Mucosa of gallbladder (tissue), 1 donor: ENCODE results near the gene WDR38. TPM values are rescaled to one million over a fixed set of nuclear protein-coding genes. Genes with fewer than 3 reads are reported as not detected.

ENCODE experiments used
- DNase-seq: peaks from one replicate; pipeline ENCODE4 v3.0.0-alpha.2; 2020; ENCODE audit warnings: low spot score
- total RNA-seq: library from RNA; stranded (reverse); gene quantifications from one replicate; pipeline ENCODE4 v1.2.1, GENCODE V29; 2021
- donor health status: DM: no; HTN: no; CAD: no.

The WDR38 gene
- total RNA-seq, 1 donor from 2014 or later, result not detected

GRCh38 chr9:124857533-124858162 is 4.4 kb downstream of the WDR38 start:
- DNase-seq, result no peak

DNA sequence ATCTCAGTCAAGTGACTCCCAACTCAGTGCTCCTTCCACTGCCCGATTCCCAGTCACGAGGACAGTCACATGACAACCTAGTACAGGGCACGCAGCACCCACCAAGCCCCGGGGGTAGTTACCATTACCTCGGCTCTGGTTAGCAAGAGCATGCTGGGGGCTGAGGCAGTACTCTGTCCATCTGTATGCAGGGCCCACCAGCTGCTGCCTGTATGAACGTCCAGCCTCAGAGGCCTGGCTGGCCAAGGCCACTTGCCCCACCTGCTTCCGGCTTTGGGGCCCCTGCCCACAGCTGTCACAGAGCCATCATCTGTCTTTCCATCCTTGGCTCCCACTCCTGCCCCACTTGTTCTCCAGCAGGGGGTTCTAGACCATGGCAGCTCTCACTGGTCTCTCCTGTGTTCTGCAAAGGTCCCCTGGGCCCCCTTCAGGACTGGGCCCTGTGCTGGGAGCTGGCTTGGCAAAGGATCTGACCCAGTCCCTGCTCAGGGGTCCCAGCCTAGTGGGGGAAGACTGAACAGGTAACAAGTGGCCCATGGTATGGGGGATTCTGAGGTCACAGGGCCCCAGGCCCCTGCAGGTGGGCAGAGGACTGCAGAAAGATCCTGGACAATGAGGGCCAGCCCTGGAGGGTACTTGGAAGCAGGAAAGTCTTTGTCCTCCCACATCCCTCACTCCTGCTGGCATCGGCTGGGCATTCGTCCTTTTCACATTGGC is 5.2 kb downstream of the WDR38 start:
- DNase-seq, result no peak

DNA sequence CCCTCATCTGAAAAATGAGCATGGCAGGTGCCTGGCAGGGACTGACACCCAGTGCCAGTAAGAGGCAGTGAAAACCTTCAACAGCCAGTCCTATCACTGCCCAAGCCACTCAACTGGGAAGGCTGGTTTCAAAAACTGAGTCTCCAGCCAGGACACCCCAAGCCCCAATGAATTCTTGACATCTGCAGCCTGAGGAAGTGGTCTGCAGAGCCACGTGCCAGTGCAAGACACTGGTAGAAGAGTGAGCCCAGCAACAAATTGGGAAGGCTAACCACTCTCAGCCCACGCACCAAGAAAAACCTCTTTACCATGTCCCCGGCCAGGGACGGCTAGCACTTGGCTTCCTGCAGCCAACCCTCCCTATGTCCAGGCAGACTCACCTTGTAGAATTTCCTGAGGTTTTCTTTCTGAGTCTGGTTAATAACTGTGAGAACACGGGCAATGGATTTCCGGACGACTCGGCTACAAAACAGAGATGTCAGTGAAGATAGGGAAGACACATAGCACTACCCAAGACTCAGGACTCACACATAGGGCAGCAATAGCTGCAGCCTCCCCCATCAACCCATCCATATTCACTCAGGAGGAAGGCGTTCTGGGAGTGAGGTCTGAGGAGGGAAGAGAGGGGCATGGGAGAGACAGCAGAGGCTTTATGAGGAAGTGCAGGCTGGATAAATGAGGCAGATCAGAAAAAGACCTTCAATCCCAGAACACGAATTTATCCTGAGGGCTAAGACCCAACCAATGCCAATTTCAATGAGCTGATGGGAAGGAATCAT is 6.7 kb downstream of the WDR38 start:
- DNase-seq, result no peak

GRCh38 chr9:124860582-124861341 is 7.5 kb downstream of the WDR38 start:
- DNase-seq, result no peak

- DNase-seq, result peak; percentile 95
Observed at GRCh38 chr9:124861342-124862229, 8.3 kb downstream of the WDR38 start, which contains the start of the genes ARPC5L and RPL35. TSS of gene ARPC5L (plus strand) at chr9:124862130. CDS start at chr9:124869291, 7,161 bp downstream. TSS of gene RPL35 (minus strand) at chr9:124861957. CDS start at chr9:124861912, 45 bp downstream.

DNA sequence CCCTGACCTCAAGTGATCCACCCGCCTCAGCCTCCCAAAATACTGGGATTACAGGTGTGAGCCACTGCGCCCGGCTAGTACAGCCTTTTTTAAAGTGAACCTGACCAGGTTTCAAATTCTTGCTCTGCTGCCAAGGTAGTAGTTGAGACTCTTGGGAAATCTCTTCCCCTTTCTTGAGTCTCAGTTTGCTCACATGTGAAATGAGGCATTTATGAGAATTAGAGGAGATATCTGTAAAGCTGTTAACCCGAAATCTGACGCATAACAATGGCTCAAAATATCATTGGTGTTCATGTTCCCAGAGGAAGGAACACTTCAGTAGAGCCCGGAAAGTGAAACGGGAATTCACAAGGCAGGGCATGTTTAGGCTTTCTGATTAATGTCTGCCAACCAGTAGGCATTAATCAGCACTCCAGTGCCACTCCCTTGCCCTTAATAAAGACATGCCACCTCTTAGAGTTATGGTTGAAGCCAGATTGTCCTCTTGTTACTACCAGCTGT is 10.2 kb downstream of the WDR38 start:
- no peak for DNase-seq

DNA sequence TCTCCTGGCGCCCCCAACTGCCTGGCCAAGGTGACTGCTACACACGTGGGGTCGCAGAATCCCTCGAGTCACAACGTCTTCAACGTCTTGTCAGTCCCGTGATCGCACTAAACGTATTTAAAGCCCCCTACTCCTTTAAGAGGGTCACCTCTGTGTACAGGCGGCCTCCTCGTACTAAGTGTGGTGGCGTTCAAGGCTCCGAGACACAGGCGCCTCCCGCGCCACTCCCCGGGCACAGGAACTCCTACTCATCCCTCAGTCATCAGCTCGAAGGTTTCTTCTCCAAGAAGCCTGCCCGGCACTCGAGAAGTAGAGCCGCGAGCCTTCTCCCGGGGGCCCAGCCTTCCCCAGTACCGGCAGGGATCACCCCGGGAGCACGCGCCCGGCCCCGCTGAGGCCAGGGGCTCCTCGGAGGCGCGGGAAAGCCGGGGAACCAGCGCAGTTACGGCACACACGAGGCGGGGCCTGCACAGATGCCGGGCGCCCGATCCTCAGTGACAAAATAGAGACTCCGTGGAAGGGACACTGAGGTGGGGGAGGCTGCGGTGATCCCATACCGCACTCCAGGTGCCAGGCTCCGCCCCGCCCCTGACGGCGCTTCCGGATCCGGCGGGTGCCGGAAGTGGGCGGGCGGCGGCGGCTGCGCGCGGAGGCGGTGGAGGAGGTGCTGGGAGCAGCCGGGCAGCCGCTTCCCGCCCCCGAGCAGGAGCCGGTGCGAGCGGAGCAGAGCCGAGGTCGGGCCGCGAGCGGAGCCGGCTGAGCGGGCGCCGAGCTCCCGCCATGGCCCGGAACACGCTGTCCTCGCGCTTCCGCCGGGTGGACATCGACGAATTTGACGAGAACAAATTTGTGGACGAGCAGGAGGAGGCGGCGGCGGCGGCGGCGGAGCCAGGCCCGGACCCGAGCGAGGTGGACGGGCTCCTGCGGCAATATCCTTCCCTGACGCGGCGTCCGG is 15.5 kb downstream of the WDR38 start:
- peak; percentile 85 for DNase-seq

- DNase-seq, result no peak
Observed at GRCh38 chr9:124869466-124869985, 16.3 kb downstream of the WDR38 start.

- DNase-seq, result no peak
Observed at GRCh38 chr9:124869986-124870560, 16.8 kb downstream of the WDR38 start.

GRCh38 chr9:124870723-124871122 is 17.5 kb downstream of the WDR38 start:
- DNase-seq, result no peak

DNA sequence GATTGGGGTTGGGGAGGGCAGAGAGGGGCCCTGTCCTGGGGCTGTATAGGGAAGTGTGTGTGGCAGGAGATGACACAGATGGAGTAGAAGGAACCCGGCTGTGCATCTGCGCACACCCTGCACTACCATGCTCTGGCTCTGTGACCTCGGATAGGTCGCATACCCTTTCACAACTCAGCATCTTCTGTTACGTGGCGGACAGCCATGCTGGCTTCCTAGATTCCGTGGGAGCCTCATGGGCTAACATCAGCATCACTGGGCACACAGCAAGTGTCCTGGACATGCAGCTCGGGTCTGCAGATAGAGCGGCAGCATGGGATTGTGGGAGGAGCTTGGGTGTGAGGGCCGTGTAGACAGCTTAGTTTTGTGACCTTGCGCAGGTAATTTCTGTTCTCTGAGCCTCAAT is 17.9 kb downstream of the WDR38 start:
- DNase-seq, result no peak

DNA sequence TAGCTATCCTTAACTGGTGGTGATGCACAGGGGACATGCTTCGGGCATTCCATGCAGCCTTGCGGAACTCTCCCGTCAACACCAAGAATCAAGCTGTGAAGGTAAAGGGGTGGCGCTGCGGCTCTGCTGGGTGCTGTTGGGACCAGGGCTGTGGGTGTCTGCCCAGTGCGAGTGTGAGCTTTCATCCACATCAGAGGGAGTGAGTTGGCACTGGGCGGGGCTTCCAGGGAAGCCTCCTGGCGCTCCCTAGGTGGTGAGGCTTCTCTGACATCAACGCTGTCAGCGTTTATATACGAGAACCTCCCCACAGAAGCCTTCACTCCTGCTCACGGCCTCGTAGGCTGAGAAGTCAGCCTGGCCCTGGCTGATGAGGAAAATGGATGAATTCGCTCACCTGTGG is 20.4 kb downstream of the WDR38 start:
- no peak for DNase-seq

DNA sequence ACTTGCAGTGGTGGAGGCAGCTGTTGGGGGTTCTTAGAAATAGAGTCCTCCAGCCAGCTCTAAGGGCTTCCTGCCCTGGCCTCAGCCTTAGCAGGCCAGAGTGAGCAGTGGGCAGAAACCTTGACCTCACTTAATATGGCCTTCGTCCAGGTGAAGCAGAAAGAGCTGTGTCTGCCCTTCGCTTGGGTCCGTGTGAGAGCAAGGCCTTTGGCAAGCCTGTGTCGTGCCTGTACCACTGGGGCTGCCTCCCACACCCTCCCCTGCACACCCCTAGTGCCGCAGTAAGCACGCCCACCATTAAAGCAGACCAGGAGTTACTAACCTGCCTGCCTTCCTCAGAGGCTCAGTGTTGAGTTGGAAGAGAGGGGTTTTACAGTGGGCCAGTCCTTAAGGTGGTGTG is 22.2 kb downstream of the WDR38 start:
- no peak for DNase-seq

- DNase-seq, result no peak
Observed at GRCh38 chr9:124877021-124877782, 23.9 kb downstream of the WDR38 start.

DNA sequence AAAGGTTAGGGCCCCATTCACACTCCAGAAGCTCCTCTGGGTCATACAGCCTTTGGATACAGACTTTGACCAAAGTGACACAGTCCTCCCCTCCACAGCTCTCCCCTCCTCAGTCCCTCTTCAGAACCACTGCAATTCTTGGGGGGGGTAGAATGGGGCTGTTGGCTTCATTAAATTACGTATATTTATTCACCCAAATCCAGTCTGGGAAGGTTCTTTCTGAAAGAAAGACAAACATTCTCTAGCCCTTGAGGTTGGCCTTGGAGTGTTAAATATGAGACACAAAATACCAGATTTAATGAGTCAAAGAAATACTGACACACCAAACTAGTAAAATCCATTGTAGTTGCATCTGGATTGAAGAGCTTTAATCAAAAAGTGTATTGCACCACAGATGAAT is 24.8 kb downstream of the WDR38 start:
- DNase-seq, result no peak

DNA sequence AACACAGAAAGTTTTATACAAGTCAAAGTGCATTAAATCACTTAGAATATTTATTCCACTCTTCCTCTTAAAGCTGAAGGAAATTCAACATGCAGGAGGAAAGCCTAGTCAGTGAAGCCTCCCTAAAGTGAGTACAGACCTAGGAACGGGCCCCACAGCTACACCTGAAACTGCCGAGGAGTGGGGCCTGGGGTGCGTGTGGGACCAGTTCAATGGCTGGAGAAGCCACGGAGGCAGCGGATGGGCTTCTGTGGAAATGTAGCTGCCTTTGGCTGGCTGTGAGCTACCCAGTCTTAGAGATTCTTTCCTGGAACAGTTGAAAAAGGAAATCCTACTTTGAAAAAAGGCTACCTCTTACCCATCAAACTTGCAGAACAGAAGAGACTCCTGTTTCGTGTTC is 25.3 kb downstream of the WDR38 start:
- DNase-seq, result no peak

DNA sequence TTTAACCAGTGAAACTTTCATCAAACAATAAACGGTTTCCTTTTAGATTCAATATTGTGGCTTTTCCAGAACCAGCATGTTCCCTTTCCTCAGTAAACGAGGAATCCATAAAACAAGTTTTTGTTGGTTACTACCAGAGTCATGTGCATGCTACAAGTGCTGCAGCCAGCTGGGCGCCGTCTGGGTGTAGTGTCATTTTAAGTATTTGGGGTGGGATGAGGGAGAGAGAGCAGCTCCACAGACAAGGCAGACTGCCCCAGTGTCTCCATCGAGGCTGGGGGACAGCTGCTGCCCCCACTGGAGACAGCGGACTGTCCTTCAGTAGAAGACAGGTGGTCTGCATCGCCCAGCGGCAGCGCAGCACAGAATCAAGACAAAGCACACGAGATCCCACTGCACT is 26.0 kb downstream of the WDR38 start:
- DNase-seq, result no peak

DNA sequence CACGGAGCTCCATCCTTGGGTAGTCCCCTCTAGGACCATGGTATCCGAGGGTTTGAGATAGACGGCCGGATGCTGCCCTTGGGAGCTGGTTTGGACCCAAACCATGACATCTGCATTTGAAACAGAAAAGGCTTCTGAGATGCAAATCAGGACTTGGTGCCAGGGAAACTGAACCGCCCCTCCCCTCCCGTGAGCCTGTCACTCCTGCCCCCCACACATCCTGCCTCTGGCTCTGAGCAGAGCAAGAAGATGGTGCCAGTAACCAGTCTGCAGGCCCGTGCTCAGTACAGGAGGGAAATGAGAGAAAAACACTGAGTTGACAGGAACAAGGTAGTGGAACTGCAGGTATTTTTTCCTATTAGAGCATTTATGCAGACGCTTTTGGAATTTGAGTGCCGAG is 27.2 kb downstream of the WDR38 start:
- DNase-seq, result no peak
